CD14-positive monocyte (primary cell): Measurements from ENCODE around the gene UNKL. TPM values are rescaled to one million over a fixed set of nuclear protein-coding genes. Genes with fewer than 3 reads are reported as not detected.

Source experiments
- DNase-seq, 3 donors: peaks; one replicate each; pipeline ENCODE4 v3.0.0-alpha.2; 2011 to 2022
- H2AFZ ChIP-seq: 2 replicates; pipeline ENCODE4 v1.6.0; 2012; ENCODE audit warnings: mild to moderate bottlenecking, low read depth, low read length, inconsistent platforms; ENCODE audit not compliant: insufficient read depth, poor library complexity, severe bottlenecking
- H3K27ac ChIP-seq, 2 donors: 1 replicate in 1 of 2; 2 replicates in 1 of 2; pipeline ENCODE4 v1.5.1; 2012 to 2013; ENCODE audit warnings: low read length in 2 of 2, control low read depth in 1 of 2, inconsistent platforms in 1 of 2, low read depth in 1 of 2, mild to moderate bottlenecking in 1 of 2
- H3K27me3 ChIP-seq, 2 donors: one replicate each; pipeline versions ENCODE4 v1.6.0 to v1.6.1; 2011 to 2013; ENCODE audit warnings: low read length in 2 of 2; ENCODE audit not compliant: control insufficient read depth in 2 of 2, insufficient read depth in 2 of 2
- H3K36me3 ChIP-seq, 2 donors: replicated peaks in 1 of 2; 1 replicate in 1 of 2; 2 replicates in 1 of 2; pipeline versions ENCODE4 v1.5.1 to v1.6.1; 2012 to 2013; ENCODE audit warnings: low read length in 2 of 2, control low read depth in 1 of 2, inconsistent platforms in 1 of 2, mild to moderate bottlenecking in 1 of 2; ENCODE audit not compliant: insufficient read depth in 2 of 2, control insufficient read depth in 1 of 2
- H3K4me1 ChIP-seq, 2 donors: 1 replicate in 1 of 2; 2 replicates in 1 of 2; pipeline versions ENCODE4 v1.5.1 to v1.6.1; 2012 to 2013; ENCODE audit warnings: low read length in 2 of 2, control low read depth in 1 of 2, inconsistent platforms in 1 of 2, mild to moderate bottlenecking in 1 of 2, moderate library complexity in 1 of 2; ENCODE audit not compliant: insufficient read depth in 2 of 2, control insufficient read depth in 1 of 2
- H3K4me2 ChIP-seq: replicated peaks from 2 replicates; pipeline ENCODE3; 2012; ENCODE audit warnings: low read length, moderate library complexity, mild to moderate bottlenecking; ENCODE audit not compliant: poor library complexity, severe bottlenecking; ENCODE audit errors: extremely low read depth
- H3K4me3 ChIP-seq, 3 experiments: fragments of 200-600 bp in 1 of 3; sonication (generic) in 1 of 3; replicated peaks in 1 of 3; 1 replicate in 2 of 3; 2 replicates in 1 of 3; pipeline ENCODE4 v1.5.1; 2011 to 2013; ENCODE audit warnings: low read length in 3 of 3, mild to moderate bottlenecking in 3 of 3, control low read depth in 2 of 3, low read depth in 2 of 3, inconsistent platforms in 1 of 3, moderate library complexity in 1 of 3
- H3K79me2 ChIP-seq: 2 replicates; pipeline ENCODE4 v1.6.0; 2012; ENCODE audit warnings: mild to moderate bottlenecking, control low read depth, inconsistent platforms, low read length, moderate library complexity; ENCODE audit not compliant: insufficient read depth
- H3K9ac ChIP-seq: 2 replicates; pipeline ENCODE4 v1.6.0; 2017; ENCODE audit warnings: low read length, mild to moderate bottlenecking; ENCODE audit not compliant: insufficient read depth, poor library complexity, severe bottlenecking
- H3K9me3 ChIP-seq, 2 donors: replicated peaks in 1 of 2; 1 replicate in 1 of 2; 2 replicates in 1 of 2; pipeline versions ENCODE4 v1.5.1 to v1.6.1; 2012 to 2013; ENCODE audit warnings: low read length in 2 of 2, control low read depth in 1 of 2; ENCODE audit not compliant: control insufficient read depth in 1 of 2, insufficient read depth in 1 of 2
- H4K20me1 ChIP-seq: 2 replicates; pipeline ENCODE4 v1.6.0; 2012; ENCODE audit warnings: mild to moderate bottlenecking, low read length, control low read depth, moderate library complexity; ENCODE audit not compliant: insufficient read depth
- H3K27ac Mint-ChIP-seq, 7 donors: one replicate each; pipeline ENCODE4 v1.8.0; 2020; ENCODE audit warnings: mild to moderate bottlenecking in 7 of 7, mixed read lengths in 7 of 7, moderate library complexity in 6 of 7, inconsistent platforms in 2 of 7
- H3K27me3 Mint-ChIP-seq, 3 donors: one replicate each; pipeline ENCODE4 v1.8.0; 2021 to 2022; ENCODE audit warnings: low read depth in 3 of 3, mild to moderate bottlenecking in 3 of 3, mixed read lengths in 3 of 3, moderate library complexity in 3 of 3, inconsistent platforms in 1 of 3
- H3K36me3 Mint-ChIP-seq, 2 donors: one replicate each; pipeline ENCODE4 v1.8.0; 2020; ENCODE audit warnings: mixed read lengths in 2 of 2, inconsistent platforms in 1 of 2, mild to moderate bottlenecking in 1 of 2
- H3K4me1 Mint-ChIP-seq: one replicate; pipeline ENCODE4 v1.8.0; 2020; ENCODE audit warnings: mild to moderate bottlenecking, mixed read lengths
- H3K4me3 Mint-ChIP-seq, 2 donors: one replicate each; pipeline ENCODE4 v1.8.0; 2020; ENCODE audit warnings: mild to moderate bottlenecking in 2 of 2, mixed read lengths in 2 of 2, moderate library complexity in 1 of 2
- H3K9me3 Mint-ChIP-seq, 7 donors: one replicate each; pipeline ENCODE4 v1.8.0; 2020 to 2022; ENCODE audit warnings: mixed read lengths in 7 of 7, mild to moderate bottlenecking in 6 of 7, moderate library complexity in 6 of 7, inconsistent platforms in 2 of 7
- WGBS: methylation state at CpG from one replicate; pipeline ENCODE4 v1.1.5; 2013; ENCODE audit warnings: missing lambda C conversion rate; ENCODE audit not compliant: insufficient coverage; 5-methylcytosine and 5-hydroxymethylcytosine counted together
- intact Hi-C, 2 donors: fragments of 100-400 bp; cut with micrococcal nuclease; formaldehyde crosslinking; loops; one replicate each; pipeline versions ENCODE4 v1.15.0 to v1.15.1; 2023
- polyA plus RNA-seq, 3 donors: library from polyadenylated mRNA; depleted of rRNA in 1 of 3; unstranded in 2 of 3; stranded (reverse) in 1 of 3; fragments of 300-500 nt in 2 of 3; fragments of >200 nt in 1 of 3; fragmentation: Illumina TruSeq in 2 of 3; gene quantifications; 1 replicate in 2 of 3; 2 replicates in 1 of 3; pipeline ENCODE4 v1.2.3, GENCODE V29; 2012 to 2021
- TF ChIP-seq, protein P1 (sequence below): fragments of 200-600 bp; IDR thresholded peaks from one replicate; pipeline ENCODE4 v1.8.0; 2022; ENCODE audit warnings: antibody characterized with exemption, mild to moderate bottlenecking

The UNKL gene
- polyA plus RNA-seq, 3 donors = 1.2 to 19.9 (median 2.2) TPM

DNA sequence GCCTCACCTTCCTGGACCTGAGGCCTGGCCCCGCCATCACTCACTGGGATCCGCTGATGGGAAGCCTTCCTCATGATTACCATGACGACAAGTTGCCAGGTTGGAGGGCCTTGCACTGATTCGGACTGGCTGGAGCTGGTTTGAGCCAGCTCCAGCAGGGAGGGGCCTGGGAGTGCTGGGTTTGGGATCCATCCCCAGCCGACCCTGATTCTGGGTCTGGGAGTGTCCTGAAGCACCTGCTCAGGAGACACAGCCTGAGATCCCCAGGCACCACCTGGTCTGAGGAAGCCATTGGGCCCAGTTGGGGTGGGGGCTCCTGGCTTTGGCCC lies 86.9 kb downstream of the UNKL start:
- peaks cover 9 to 13% of the 10 kb centered on the region in 2 donors for H3K4me1 ChIP-seq
- no peak overlapping the region for H3K27ac Mint-ChIP-seq

DNA sequence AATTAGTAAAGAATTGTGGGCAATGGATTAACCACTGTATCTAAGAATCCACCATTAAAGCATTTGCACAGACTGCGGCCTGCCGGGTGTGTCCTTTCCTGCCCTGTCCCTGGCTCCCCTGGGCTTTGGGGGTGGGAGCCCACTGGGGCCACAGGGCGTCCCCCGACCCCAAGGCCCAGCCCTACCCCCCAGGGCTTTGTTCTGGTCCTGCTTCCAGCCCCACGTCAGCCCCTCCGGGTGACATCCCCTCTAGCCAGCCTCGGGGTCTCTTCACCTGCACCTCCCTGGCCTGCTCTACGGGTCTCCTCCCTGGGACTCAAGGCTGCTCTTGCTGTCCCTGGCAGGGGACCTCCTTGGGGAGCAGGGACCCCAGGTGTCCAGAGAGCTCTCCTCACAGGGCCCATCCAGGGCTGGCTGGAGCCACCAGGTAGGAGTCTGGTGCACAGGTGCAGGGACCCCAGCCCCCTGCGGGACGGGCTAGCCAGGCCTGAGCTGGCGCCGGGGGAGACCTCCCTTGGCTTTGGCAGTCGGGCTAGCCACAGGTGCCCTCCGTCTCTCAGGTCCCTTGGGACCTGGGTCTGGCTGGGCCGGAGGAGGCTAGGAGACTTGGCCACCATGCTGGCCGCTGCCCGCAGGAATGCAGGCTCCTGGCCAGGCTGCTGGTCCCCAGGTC lies 87.4 kb downstream of the UNKL start:
- Mint-ChIP-seq H3K27ac (no peak overlapping the region), H3K4me3 (no peak overlapping the region), H3K27me3 (peaks cover 15 to 21% (median 18%) of the 10 kb centered on the region in 3 donors), H3K4me1 (peaks cover 9% of the 10 kb centered on the region), H3K36me3 (peaks cover 22 to 37% of the 10 kb centered on the region in 2 donors), H3K9me3 (peaks cover 0 to 20% (median 7%) of the 10 kb centered on the region in 7 donors)
- peaks cover 7 to 9% of the 10 kb centered on the region in 2 donors for H3K4me1 ChIP-seq
- 92% methylated on average over 16 of the region's 17 CpGs for WGBS
- intact Hi-C loops = no loop called here
- DNase-seq = no peak
- no peak overlapping the region for H3K9ac ChIP-seq
- H3K4me3 ChIP-seq = no peak overlapping the region
- peaks cover 48% of the 10 kb centered on the region for H4K20me1 ChIP-seq
- H3K27ac ChIP-seq = no peak overlapping the region
- H2AFZ ChIP-seq = no peak overlapping the region
- H3K9me3 ChIP-seq = peaks cover 0 to 5% of the 10 kb centered on the region in 2 donors
- peaks cover 21 to 30% of the 10 kb centered on the region in 2 donors for H3K36me3 ChIP-seq
- no peaks in the 10 kb centered on the region for H3K79me2 ChIP-seq
- H3K4me2 ChIP-seq = no peak overlapping the region
- TF ChIP-seq, protein P1, sequence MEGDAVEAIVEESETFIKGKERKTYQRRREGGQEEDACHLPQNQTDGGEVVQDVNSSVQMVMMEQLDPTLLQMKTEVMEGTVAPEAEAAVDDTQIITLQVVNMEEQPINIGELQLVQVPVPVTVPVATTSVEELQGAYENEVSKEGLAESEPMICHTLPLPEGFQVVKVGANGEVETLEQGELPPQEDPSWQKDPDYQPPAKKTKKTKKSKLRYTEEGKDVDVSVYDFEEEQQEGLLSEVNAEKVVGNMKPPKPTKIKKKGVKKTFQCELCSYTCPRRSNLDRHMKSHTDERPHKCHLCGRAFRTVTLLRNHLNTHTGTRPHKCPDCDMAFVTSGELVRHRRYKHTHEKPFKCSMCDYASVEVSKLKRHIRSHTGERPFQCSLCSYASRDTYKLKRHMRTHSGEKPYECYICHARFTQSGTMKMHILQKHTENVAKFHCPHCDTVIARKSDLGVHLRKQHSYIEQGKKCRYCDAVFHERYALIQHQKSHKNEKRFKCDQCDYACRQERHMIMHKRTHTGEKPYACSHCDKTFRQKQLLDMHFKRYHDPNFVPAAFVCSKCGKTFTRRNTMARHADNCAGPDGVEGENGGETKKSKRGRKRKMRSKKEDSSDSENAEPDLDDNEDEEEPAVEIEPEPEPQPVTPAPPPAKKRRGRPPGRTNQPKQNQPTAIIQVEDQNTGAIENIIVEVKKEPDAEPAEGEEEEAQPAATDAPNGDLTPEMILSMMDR = no peak
- peaks cover 10 to 13% of the 10 kb centered on the region in 2 donors for H3K27me3 ChIP-seq

More for the DNA sequence above, 86.9 kb downstream of the UNKL start:
- H3K79me2 ChIP-seq = no peaks in the 10 kb centered on the region
- peaks cover 43% of the 10 kb centered on the region for H4K20me1 ChIP-seq
- peaks cover 21 to 30% of the 10 kb centered on the region in 2 donors for H3K36me3 ChIP-seq
- no peak overlapping the region for H3K27ac ChIP-seq
- Mint-ChIP-seq H3K27me3 (peaks cover 20 to 26% (median 23%) of the 10 kb centered on the region in 3 donors), H3K4me3 (no peak overlapping the region), H3K4me1 (peaks cover 13% of the 10 kb centered on the region), H3K9me3 (peaks cover 0 to 25% (median 9%) of the 10 kb centered on the region in 7 donors), H3K36me3 (peaks cover 22 to 32% of the 10 kb centered on the region in 2 donors)
- no peak overlapping the region for H3K4me2 ChIP-seq
- no peak overlapping the region for H3K4me3 ChIP-seq
- H3K9me3 ChIP-seq = peaks cover 0 to 5% of the 10 kb centered on the region in 2 donors
- H3K9ac ChIP-seq = no peak overlapping the region
- no peak overlapping the region for H2AFZ ChIP-seq
- WGBS = 93% methylated on average over 5 of the region's 5 CpGs
- peaks cover 15 to 18% of the 10 kb centered on the region in 2 donors for H3K27me3 ChIP-seq
- intact Hi-C loops = no loop called here
- TF ChIP-seq, protein P1 = no peak
- no peak for DNase-seq
